ENCODE measurements around the gene NUP214. TPM values are rescaled to one million over a fixed set of nuclear protein-coding genes. Genes with fewer than 3 reads are reported as not detected.

Gene NUP214
- total RNA-seq, 1 experiment from 2014 or later, result 25.6 TPM

DNA sequence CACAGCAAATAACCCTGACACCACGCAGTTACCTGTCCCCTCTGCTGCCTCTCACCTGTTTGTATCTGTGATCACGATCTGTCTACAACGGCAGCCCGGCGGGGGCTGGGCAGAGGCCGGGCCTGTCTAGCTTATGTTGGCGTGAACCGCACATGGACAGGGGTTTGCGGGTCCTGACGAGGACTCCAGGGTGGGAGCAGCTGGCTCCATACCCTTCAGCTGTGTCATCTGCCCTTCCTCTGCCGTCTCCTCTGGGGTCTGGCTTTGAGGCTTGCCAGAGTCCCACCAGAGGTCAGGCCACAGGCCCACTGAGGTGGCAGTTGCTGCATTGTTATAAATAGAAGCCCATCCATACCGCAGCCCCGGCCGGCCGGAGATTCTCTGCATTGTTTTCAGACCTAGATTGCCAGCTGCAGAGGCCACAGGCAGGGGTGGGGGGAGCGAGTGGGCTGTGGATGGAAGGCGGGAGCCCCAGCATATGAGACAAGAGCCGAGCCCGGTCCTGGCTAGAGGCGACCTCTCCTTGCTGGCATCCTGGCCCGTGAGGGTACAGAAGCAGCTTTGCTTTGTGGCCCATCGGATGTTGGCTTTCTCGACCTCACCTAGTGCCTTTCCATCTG lies 113.1 kb downstream of the NUP214 start:
- ATAC-seq (no peak), DNase-seq (no peak)
- Histone ChIP-seq H3K9me2 (replicated peaks; ENCODE audit: low read length) (no peaks in the 10 kb centered on the region), H3K36me3 (ENCODE audit: low read depth, low read length) (peaks cover 3% of the 10 kb centered on the region; the same call in 1 of the 2 replicates), H2AFZ (ENCODE audit: low read length) (no peak overlapping the region), H3K9ac (ENCODE audit: low read length) (no peak overlapping the region), H3K79me2 (ENCODE audit: low read length) (no peaks in the 10 kb centered on the region), H3F3A (ENCODE audit: low read length, unreplicated experiment) (no peaks in the 10 kb centered on the region), H3K4me3 (ENCODE audit: low read length) (no peak overlapping the region), H3K4me1 (ENCODE audit: insufficient read depth, low read length) (no peaks in the 10 kb centered on the region), H3K27me3 (ENCODE audit: low read length) (no peaks in the 10 kb centered on the region), H4K20me1 (ENCODE audit: low read length) (no peaks in the 10 kb centered on the region), H3K4me2 (ENCODE audit: low read length) (no peak overlapping the region), H3K9me3 (ENCODE audit: low read length) (no peaks in the 10 kb centered on the region), H3K27ac (ENCODE audit: low read length) (no peak overlapping the region)
- BruUV-seq (replicated peaks), result no TSS peak
- TF ChIP-seq, protein P1, sequence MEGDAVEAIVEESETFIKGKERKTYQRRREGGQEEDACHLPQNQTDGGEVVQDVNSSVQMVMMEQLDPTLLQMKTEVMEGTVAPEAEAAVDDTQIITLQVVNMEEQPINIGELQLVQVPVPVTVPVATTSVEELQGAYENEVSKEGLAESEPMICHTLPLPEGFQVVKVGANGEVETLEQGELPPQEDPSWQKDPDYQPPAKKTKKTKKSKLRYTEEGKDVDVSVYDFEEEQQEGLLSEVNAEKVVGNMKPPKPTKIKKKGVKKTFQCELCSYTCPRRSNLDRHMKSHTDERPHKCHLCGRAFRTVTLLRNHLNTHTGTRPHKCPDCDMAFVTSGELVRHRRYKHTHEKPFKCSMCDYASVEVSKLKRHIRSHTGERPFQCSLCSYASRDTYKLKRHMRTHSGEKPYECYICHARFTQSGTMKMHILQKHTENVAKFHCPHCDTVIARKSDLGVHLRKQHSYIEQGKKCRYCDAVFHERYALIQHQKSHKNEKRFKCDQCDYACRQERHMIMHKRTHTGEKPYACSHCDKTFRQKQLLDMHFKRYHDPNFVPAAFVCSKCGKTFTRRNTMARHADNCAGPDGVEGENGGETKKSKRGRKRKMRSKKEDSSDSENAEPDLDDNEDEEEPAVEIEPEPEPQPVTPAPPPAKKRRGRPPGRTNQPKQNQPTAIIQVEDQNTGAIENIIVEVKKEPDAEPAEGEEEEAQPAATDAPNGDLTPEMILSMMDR (conservative IDR thresholded peaks at IDR 0.05; ENCODE audit: low read depth, low read length), result no peak
- TF ChIP-seq EZH2phosphoT487 (IDR thresholded peaks at IDR 0.05; ENCODE audit: borderline replicate concordance, low read length), result no peak
- no peak for TF ChIP-seq EZH2 (IDR thresholded peaks at IDR 0.05; ENCODE audit: low read length, unreplicated experiment)
- ChIA-PET CTCF (no interaction called here), POLR2A (ENCODE audit: unreplicated experiment) (no interaction called here)
- intact Hi-C loops (cut with micrococcal nuclease), result no loop called here

DNA sequence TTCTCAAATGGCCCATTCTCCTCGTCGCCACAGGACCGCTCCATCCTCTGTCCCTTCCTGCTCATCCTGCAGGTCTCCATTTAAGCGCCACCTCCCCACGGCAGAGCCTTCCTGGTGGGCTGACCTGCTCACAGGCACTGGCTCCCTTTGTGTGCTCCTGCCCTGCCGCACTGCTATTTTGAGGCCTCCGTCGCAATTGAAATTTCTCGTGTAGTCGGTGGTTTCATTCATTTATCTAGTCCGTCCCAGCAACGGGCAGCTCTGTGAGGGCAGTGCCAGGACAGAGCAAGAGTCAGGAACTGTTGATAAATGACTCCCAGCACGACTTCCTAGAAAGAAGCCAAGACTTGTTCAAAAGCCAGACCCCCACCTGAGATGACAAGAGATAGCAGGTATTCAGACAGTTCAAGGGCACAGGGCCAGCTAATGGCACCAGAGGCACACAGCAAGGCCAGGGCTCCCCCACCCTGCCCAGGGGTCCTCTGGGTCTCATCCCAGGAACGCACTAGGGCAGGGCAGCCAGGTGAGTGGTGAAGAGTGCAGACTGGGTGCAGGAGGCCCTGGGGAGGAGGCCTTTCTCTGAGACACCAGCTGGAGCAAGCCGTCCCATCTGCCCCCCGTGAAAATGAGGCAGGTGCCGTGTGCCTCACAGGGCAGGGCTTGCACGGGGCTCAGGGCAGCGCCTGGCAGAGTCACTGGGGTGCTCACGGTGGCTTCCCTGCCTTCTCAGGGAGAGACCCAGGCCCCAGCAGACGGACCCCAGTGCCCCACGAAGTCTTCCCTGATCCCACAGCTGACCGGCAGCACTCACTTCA lies 114.0 kb downstream of the NUP214 start:
- ATAC-seq (no peak), DNase-seq (no peak)
- Histone ChIP-seq H3F3A (ENCODE audit: low read length, unreplicated experiment) (no peaks in the 10 kb centered on the region), H3K4me2 (ENCODE audit: low read length) (no peak overlapping the region), H3K79me2 (ENCODE audit: low read length) (no peaks in the 10 kb centered on the region), H3K4me1 (ENCODE audit: insufficient read depth, low read length) (no peaks in the 10 kb centered on the region), H4K20me1 (ENCODE audit: low read length) (no peaks in the 10 kb centered on the region), H3K9ac (ENCODE audit: low read length) (no peak overlapping the region), H3K9me2 (replicated peaks; ENCODE audit: low read length) (no peaks in the 10 kb centered on the region), H2AFZ (ENCODE audit: low read length) (no peak overlapping the region), H3K27me3 (ENCODE audit: low read length) (no peaks in the 10 kb centered on the region), H3K36me3 (ENCODE audit: low read depth, low read length) (no peaks in the 10 kb centered on the region), H3K4me3 (ENCODE audit: low read length) (no peak overlapping the region), H3K9me3 (ENCODE audit: low read length) (no peaks in the 10 kb centered on the region), H3K27ac (ENCODE audit: low read length) (no peak overlapping the region)
- no TSS peak for BruUV-seq (replicated peaks)
- intact Hi-C loops (cut with micrococcal nuclease), result no loop called here
- ChIA-PET CTCF (no interaction called here), POLR2A (ENCODE audit: unreplicated experiment) (no interaction called here)
- TF ChIP-seq, protein P1 (conservative IDR thresholded peaks at IDR 0.05; ENCODE audit: low read depth, low read length), result no peak
- TF ChIP-seq EZH2phosphoT487 (IDR thresholded peaks at IDR 0.05; ENCODE audit: borderline replicate concordance, low read length) (no peak), EZH2 (IDR thresholded peaks at IDR 0.05; ENCODE audit: low read length, unreplicated experiment) (no peak)
